Measurements from ENCODE around the gene MME.
A peak's percentile ranks its signal among the peaks of the same experiment; 100 is the strongest.

Gene MME

GRCh38 chr3:155079746-155080487 lies at the start of gene MME:
Gene MME (plus strand): TSS chr3:155080319. CDS start chr3:155084168, 3,849 bp downstream.
- ATAC-seq = no peak

DNA sequence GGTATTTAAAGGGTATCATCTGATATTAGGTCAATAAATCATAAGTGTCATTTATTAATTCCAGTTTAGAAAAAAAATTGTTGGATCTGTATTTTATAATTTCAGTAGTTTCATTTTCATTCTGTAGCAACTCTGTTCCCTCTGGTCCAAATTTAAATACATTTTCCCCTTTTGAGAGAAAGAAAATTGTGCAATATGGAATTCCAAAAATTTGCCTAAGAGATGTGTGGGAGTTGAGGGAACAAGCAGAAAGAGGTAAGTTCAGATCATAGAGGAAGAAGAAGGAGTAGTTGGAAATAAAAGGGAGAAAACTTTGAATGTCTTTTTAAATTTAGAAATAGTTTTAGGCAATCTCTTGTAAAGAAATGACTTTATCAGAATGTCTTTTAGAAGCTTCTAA lies 48.9 kb upstream of the MME start:
- no peak for ATAC-seq

GRCh38 chr3:155032918-155033317 lies 47.2 kb upstream of the MME start:
- ATAC-seq = no peak

DNA sequence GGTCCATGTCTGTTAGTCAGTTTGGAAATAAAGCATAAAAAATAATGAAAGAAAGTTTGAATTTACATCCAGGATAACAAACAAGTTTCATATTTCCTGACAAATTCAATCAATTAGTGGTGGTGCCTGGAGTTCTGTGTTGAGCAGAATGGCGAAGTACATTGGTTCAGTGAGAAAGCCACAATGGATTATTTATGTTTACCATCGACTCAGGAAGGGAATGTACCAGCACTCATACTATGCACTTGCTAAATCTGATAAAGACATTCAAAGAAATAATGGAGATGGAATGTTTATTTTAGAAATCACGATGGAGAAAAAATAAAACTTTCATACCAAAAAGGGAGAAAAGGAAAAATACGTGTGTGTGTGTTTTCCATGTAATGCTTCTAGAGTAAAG lies 45.3 kb upstream of the MME start:
- ATAC-seq = no peak

GRCh38 chr3:155035553-155035952 lies 44.6 kb upstream of the MME start:
- ATAC-seq = no peak

- no peak for ATAC-seq
Observed at GRCh38 chr3:155037508-155038202, 42.5 kb upstream of the MME start.

- ATAC-seq = no peak
Observed at GRCh38 chr3:155038203-155038554, 41.9 kb upstream of the MME start.

GRCh38 chr3:155046935-155047334 lies 33.2 kb upstream of the MME start:
- no peak for ATAC-seq

GRCh38 chr3:155047672-155048071 lies 32.4 kb upstream of the MME start:
- no peak for ATAC-seq

DNA sequence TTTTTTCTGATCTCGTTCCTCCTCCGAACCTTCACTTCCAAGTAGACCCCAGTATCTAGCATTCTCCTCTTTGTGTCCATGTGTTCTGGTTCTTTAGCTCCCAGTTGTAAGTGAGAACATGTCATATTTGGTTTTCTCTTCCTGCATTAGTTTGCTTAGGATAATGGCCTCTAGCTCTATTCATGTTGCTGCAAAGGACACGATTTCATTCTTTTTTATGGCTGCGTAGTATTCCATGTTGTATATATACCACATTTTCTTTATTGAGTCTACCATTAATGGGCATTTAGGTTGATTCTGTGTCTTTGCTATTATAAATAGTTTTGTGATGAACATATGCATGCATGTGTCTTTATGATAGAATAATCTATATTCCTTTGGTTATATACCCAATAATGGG lies 30.2 kb upstream of the MME start:
- no peak for ATAC-seq

DNA sequence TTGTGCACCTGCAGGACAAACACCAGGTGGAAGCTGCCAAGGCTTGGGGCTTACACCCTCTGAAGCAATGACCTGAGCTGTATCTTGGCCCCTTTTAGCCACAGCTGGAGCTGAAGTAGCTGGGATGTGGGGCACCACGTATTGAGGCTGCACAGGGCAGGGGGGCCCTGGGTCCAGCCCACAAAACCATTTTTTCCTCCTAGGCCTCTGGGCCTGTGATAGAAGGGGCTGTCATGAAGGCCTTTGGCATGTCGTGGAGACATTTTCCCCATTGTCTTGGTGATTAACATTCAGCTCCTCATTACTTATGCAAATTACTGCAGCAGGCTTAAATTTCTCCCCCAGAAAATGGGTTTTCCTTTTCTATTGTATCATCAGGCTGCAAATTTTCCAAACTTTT lies 27.6 kb upstream of the MME start:
- ATAC-seq = no peak

GRCh38 chr3:155053756-155054155 lies 26.4 kb upstream of the MME start:
- no peak for ATAC-seq

DNA sequence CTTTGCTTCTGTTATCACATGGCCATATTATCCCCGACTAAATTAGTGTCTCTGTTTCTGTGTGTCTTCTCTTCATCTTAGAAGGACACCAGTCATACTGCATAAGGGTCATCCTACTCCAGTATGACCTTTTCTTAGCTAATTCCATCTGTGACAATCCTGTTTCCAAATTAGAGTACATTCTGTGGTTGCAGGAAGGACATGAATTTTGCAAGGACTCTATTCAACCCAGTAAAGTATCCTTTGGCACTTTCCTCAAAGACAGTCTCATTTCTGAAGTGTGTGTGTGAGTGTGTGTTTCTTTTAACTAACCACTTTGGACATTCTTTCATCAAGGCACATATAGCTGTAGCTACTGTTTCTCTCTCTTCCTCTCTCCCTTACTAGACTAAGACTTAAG lies 15.2 kb upstream of the MME start:
- ATAC-seq = no peak

GRCh38 chr3:155065537-155065936 lies 14.6 kb upstream of the MME start:
- peak in 1 of 2 donors; percentile 25 for ATAC-seq

DNA sequence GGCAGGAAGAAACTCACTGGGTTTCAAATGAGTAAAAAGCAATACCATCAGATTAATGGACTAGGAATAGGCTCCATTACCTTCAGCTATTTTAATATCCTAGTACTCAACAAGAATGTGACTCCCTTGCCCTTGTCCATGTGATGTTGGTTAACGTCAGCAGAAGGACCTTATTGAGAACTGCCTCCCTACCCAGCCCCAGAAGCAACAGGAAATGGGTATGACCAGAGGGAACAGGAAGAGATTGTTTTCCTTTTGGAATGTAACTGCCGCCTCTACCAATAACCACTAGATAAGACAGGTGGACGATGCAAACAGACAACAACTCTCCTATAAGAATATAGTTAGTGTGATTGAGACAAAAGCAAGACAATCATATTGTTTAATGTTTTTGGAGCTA lies 10.4 kb upstream of the MME start:
- no peak for ATAC-seq

GRCh38 chr3:155070316-155070715 lies 9.8 kb upstream of the MME start:
- no peak for ATAC-seq

GRCh38 chr3:155070932-155071387 lies 9.2 kb upstream of the MME start:
- no peak for ATAC-seq

DNA sequence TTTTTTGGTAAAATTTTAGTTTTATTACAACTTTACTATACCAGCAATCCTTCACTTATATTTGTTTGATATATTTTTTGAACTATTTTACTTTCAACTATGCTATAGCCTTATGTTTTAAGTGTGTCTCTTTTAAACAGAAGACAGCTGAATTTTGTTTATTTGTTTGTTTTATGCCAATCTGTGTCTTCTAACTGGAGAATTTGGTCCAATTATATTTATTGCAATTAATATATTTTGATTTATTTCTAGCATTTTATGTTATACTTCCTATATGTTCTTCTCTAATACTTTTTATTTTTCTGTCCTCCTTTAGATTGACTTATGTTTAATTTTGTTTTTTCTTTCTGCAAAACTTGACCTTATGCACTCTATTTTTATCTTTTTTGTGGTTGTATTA lies 4.9 kb upstream of the MME start:
- no peak for ATAC-seq

- ATAC-seq = no peak
Observed at GRCh38 chr3:155076888-155077287, 3.2 kb upstream of the MME start.

- ATAC-seq = no peak
Observed at GRCh38 chr3:155078711-155079467, 1.2 kb upstream of the MME start.

GRCh38 chr3:155079468-155079745 lies 712 bp upstream of the MME start:
- ATAC-seq = no peak

- ATAC-seq = no peak
Observed at GRCh38 chr3:155080692-155081091, 573 bp downstream of the MME start.

DNA sequence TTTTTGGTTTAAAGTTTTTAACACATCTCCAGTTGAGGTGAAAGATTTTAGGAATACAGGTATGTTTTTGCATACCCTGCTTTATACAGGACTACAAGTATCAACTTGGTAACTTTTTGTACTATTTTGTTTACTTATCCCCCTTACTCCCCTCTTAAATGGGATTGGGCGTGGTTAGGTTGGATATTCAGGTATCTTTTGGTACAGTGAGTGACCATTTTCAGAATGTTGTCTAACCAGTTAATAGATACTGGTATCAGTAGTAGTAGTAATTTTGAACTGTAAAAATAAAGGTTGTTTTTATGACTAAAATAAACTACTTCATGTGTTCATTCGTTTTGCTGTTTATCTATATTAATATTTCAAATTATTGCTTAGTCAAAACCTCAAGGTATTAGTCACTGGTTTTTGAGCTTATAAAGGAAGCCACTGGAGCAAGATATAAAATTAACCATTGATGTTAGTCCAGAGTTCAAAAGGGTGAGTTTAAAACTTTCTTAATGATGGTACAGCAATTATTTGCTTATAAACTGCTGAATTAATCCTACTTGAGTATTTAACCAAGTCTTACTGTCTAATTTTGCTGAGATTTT lies 3.3 kb downstream of the MME start:
- ATAC-seq = no peak

- no peak for ATAC-seq
Observed at GRCh38 chr3:155084567-155084966, 4.4 kb downstream of the MME start.
